Measurements from ENCODE around the gene COLEC11. TPM values are rescaled to one million over a fixed set of nuclear protein-coding genes. Genes with fewer than 3 reads are reported as not detected.

Gene COLEC11
- total and polyA plus RNA-seq, 12 donors = 16.8 to 155 (median 69.3) TPM

DNA sequence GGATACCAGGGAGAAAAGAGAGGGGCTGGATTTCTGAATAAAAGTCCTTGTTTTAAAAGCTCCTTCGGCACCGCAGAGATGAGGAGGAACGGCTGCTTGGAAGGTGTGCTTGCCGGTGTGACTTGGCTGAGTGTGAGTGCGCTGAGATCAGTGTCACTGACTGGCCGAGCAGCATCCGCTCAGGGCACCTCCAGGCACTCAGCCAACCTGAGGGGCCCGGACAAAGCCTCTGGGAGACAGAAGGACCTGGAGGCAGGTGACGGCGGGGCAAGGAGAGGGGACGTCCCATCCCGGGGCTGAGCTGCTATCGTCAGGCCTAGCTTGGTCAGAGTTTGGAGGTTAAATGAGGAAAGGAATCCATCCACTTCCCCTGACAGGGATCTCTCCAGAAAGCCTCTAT, 46.3 kb downstream of the COLEC11 start:
- H3K36me3 ChIP-seq (replicated peaks in 1 of 2) = no peaks in the 10 kb centered on the region
- H3K27ac ChIP-seq = no peak overlapping the region
- DNase-seq = peak in 3 of 7 donors; percentile 9 to 34 (median 14)
- 84 to 94% (median 91%) methylated on average over 13 of the region's 13 CpGs for WGBS, 4 donors
- intact Hi-C loops (cut with DNase I) = loop anchor here (10.0 kb wide), 2 partner anchors 196 to 226 kb away; no protein-coding TSS in a partner anchor
- H3K4me3 ChIP-seq = no peak overlapping the region
- no peaks in the 10 kb centered on the region for H3K27me3 ChIP-seq
- no peaks in the 10 kb centered on the region for H3K9me3 ChIP-seq (replicated peaks in 1 of 3)
- no peak for TF ChIP-seq POLR2A (IDR thresholded peaks at IDR 0.05)
- TF ChIP-seq, protein P1, sequence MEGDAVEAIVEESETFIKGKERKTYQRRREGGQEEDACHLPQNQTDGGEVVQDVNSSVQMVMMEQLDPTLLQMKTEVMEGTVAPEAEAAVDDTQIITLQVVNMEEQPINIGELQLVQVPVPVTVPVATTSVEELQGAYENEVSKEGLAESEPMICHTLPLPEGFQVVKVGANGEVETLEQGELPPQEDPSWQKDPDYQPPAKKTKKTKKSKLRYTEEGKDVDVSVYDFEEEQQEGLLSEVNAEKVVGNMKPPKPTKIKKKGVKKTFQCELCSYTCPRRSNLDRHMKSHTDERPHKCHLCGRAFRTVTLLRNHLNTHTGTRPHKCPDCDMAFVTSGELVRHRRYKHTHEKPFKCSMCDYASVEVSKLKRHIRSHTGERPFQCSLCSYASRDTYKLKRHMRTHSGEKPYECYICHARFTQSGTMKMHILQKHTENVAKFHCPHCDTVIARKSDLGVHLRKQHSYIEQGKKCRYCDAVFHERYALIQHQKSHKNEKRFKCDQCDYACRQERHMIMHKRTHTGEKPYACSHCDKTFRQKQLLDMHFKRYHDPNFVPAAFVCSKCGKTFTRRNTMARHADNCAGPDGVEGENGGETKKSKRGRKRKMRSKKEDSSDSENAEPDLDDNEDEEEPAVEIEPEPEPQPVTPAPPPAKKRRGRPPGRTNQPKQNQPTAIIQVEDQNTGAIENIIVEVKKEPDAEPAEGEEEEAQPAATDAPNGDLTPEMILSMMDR (IDR thresholded peaks at IDR 0.05) = no peak
- no peaks in the 10 kb centered on the region for H3K4me1 ChIP-seq (replicated peaks in 1 of 2)

DNA sequence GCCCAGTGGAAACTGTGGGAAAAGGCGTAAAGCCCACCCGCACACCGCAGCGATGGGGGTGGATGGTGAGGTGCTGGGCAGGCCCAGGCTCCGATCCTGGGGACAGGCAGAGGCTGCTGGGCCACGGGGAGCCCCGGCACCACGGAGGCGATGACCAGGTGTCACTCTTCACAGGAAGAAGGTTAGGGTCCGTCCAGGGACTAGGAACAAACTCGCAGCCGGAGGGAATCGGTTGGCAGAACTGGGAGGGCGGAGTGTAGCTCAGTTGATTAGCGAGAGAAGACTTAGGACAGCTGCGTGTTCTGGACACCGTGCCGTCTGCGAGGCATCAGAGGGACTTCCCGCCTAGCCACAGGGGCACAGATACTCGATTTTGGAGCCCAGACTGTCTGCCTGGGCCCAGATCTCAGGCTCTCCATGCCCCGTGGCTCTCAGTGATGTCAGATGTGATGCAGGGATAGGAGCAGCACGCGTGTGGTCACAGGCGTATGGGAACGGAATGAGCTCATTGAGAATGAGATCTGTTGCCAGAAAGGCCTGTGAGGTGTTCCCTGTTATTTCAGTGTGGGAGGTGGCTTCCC, 47.0 kb downstream of the COLEC11 start:
- H3K4me1 ChIP-seq (replicated peaks in 1 of 2) = no peaks in the 10 kb centered on the region
- peak in 4 of 7 donors; percentile 8 to 25 (median 10) for DNase-seq
- no peak overlapping the region for H3K4me3 ChIP-seq
- 88 to 93% (median 90%) methylated on average over 26 of the region's 26 CpGs for WGBS, 4 donors
- no peaks in the 10 kb centered on the region for H3K36me3 ChIP-seq (replicated peaks in 1 of 2)
- H3K9me3 ChIP-seq (replicated peaks in 1 of 3) = no peaks in the 10 kb centered on the region
- TF ChIP-seq, protein P1 (IDR thresholded peaks at IDR 0.05) = no peak
- no peak for TF ChIP-seq POLR2A (IDR thresholded peaks at IDR 0.05)
- no peak overlapping the region for H3K27ac ChIP-seq
- intact Hi-C loops (cut with DNase I) = loop anchor here (10.0 kb wide), 2 partner anchors 197 to 227 kb away; no protein-coding TSS in a partner anchor
- H3K27me3 ChIP-seq = no peaks in the 10 kb centered on the region

DNA sequence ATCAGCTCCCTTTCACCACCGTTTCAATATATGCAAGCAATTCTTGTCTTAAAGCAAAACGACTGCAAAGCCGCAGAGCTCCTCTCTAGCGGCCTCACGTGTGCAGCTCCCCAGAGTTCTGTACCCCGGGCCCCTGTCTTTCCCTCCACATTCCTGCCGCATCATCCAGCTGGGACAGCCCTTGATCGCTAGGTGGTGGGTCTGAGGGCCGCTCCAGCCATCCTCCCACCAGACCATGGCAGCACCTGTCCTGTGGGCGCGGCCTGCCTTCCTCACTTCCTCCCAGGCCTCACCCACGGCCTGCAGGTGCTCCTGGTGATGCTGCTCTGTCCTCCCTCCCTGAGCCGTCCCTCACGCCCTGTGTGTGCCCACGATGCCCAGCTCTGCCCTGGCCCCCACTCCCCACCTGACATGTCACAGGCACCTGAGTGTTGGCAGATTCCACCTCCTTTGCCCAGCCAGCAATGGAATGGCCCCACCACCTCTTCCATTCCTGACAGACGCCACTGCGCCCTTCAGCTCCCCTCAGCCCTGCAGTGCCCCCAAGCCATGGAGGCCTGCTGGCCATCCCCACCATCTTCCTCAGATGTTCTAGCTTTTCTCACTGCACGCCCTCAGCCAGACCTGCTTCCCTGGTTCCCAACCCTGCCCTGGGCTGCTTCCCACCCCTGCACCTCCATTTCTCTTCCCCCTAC, 47.8 kb downstream of the COLEC11 start:
- intact Hi-C loops (cut with DNase I) = loop anchor here (10.0 kb wide), 2 partner anchors 198 to 228 kb away; no protein-coding TSS in a partner anchor
- 83 to 91% (median 88%) methylated on average over 17 to 18 of the region's 18 CpGs for WGBS, 4 donors
- Histone ChIP-seq H3K4me1 (replicated peaks in 1 of 2) (no peaks in the 10 kb centered on the region), H3K27me3 (no peaks in the 10 kb centered on the region), H3K27ac (no peak overlapping the region), H3K36me3 (replicated peaks in 1 of 2) (no peaks in the 10 kb centered on the region), H3K9me3 (replicated peaks in 1 of 3) (no peaks in the 10 kb centered on the region), H3K4me3 (no peak overlapping the region)
- no peak for TF ChIP-seq POLR2A (IDR thresholded peaks at IDR 0.05)
- TF ChIP-seq, protein P1 (IDR thresholded peaks at IDR 0.05) = no peak
- DNase-seq = peak in 6 of 7 donors; percentile 2 to 20 (median 6)

DNA sequence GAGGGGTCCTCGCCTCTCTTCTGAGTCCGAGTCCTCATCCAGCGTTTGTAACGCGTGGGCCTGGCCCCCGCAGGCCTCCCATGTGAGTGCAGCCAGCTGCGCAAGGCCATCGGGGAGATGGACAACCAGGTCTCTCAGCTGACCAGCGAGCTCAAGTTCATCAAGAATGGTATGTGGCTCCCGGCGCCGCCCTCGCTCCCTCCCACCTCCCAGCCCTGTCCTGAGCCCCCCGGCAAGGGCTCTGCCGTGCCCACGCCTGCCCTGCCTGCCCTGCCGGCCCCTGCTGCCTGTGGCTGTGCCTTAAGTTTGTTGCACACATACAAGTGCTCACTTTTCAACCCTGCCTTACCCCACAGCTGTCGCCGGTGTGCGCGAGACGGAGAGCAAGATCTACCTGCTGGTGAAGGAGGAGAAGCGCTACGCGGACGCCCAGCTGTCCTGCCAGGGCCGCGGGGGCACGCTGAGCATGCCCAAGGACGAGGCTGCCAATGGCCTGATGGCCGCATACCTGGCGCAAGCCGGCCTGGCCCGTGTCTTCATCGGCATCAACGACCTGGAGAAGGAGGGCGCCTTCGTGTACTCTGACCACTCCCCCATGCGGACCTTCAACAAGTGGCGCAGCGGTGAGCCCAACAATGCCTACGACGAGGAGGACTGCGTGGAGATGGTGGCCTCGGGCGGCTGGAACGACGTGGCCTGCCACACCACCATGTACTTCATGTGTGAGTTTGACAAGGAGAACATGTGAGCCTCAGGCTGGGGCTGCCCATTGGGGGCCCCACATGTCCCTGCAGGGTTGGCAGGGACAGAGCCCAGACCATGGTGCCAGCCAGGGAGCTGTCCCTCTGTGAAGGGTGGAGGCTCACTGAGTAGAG, 48.7 kb downstream of the COLEC11 start:
- H3K4me3 ChIP-seq = no peak overlapping the region
- H3K36me3 ChIP-seq (replicated peaks in 1 of 2) = no peaks in the 10 kb centered on the region
- H3K27ac ChIP-seq = no peak overlapping the region
- TF ChIP-seq, protein P1 (IDR thresholded peaks at IDR 0.05) = no peak
- no peak for TF ChIP-seq POLR2A (IDR thresholded peaks at IDR 0.05)
- DNase-seq = peak in 5 of 7 donors; percentile 4 to 38 (median 9)
- WGBS, 4 donors = 90 to 95% (median 93%) methylated on average over 10 to 48 of the region's 48 CpGs
- H3K27me3 ChIP-seq = no peaks in the 10 kb centered on the region
- H3K4me1 ChIP-seq (replicated peaks in 1 of 2) = no peaks in the 10 kb centered on the region
- intact Hi-C loops (cut with DNase I) = loop anchor here (10.0 kb wide), 2 partner anchors 199 to 229 kb away; no protein-coding TSS in a partner anchor
- H3K9me3 ChIP-seq (replicated peaks in 1 of 3) = no peaks in the 10 kb centered on the region

All from adrenal gland (tissue), 12 donors.